Measurements from ENCODE around the gene DRC3.

The DRC3 gene

DNA sequence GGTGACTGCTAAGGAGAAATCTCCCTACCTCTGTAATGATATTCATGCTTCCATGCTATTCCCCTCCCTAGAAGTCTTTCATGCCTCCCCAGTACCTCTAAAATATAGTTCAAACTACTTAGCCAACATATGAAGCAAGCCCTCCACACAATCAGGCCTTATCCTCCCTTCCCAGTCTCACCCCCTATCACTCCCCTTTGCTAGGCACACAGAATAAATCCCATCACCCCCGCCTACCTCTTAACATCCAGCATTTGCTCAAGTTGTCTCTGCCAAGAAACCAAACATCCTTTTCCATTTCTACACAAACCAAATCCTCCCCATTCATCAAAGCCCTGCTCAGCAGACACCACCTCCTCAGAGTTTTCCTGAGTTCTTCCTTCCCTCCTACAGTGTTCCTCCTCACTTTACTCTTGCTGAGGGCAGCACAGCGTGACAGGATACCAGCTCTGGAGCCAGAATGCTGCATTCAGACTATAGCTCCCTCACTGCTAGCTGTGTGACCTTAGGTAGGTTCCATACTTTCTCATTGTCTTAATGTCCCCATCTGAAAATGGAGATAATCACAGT lies 7.4 kb upstream of the DRC3 start:
- DNase-seq (ENCODE audit: low read depth in 2 of 2) = no peak

DNA sequence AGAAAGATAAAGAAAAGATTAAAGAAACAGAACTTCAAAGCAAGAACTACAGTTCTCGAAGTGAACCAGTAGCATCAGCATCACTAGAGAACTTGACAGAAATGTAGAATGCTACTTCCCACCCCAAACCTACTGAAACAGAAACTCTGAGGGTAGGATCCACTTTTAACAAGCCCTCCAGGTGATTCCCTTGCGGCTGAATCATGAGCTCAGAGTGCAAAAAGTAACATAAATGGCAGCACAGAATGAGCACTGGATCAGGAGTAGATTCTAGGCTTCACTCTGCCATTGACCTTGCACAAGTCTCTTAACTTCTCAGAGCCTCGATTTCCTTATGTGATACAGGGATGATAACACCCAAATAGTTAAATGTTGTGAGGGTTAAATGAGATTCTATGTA lies 6.3 kb upstream of the DRC3 start:
- DNase-seq (ENCODE audit: low read depth in 2 of 2) = no peak

DNA sequence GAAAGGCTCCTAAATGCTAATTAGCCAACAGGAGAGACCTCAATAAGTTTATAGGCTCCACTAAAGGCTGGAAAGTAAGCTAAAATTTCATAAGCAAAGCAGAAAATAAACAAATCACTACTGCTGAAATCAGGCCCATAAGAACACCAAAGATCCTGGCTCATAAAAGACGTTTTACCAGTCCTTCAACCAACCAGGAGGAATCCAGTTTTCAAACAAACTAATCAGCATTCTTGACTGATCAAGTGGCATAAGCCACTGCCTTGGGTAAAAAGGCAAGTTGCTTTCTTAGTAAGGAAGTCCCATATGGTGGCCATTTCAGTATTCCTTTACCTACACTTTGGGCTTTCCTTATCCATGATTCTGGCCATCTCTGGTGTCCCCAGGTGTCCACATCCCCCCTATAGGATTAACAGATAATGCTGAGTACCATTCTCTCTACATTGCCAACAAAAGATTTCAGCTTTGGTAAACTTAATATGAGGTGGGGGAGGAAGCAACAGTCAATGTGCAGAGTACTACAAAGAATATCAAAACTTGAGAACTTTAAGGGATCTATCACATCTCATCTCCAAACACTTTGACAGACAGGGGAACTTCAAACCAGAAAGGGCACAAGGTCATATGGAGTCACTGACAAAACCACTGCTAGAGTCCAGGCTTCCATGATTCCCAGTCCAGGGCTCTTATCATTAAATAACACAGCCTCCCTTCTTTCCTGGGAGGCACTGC lies 1.8 kb upstream of the DRC3 start:
- no peak for DNase-seq (ENCODE audit: low read depth in 2 of 2)

DNA sequence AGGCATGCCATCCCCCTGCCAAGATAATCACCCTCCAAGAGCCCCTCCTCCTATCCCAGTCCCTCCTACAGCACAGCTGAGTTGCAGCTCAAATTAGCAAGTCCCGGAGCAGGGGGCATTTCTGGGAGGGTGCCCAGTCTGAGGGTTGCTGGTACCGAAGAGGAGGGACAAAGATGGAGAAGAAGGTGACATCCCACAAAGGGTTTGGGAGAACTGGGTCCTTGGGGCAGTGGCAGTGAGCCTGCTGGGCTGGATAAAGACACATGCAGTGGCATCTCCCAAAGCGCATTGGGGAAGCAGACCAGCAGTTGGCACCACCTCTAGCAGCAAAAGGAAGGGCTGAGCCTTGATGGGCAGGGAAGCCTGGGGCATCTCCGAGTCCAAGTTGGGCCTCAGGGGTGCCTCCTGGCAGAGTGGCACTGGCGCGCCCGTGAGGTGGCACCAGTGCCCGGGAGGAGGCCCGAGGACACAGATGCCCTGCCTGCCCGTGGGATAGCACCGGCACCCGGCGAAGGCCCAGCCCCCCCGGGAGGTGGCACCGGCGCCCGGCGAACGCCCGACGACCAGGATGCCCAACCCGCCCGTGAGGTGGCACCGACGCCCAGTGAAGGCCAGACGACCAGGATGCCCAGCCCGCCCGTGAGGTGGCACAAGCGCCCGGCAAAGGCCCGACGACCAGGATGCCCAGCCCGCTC lies 1.1 kb upstream of the DRC3 start:
- DNase-seq (ENCODE audit: low read depth in 2 of 2) = no peak

- DNase-seq (ENCODE audit: low read depth in 2 of 2) = no peak
Measured at GRCh38 chr17:17972952-17973254, 241 bp downstream of the DRC3 start.

GRCh38 chr17:17975436-17975835 lies 2.8 kb downstream of the DRC3 start:
- no peak for DNase-seq (ENCODE audit: low read depth in 2 of 2)

GRCh38 chr17:17976931-17977570 lies 4.4 kb downstream of the DRC3 start:
- DNase-seq (ENCODE audit: low read depth in 2 of 2) = no peak

DNA sequence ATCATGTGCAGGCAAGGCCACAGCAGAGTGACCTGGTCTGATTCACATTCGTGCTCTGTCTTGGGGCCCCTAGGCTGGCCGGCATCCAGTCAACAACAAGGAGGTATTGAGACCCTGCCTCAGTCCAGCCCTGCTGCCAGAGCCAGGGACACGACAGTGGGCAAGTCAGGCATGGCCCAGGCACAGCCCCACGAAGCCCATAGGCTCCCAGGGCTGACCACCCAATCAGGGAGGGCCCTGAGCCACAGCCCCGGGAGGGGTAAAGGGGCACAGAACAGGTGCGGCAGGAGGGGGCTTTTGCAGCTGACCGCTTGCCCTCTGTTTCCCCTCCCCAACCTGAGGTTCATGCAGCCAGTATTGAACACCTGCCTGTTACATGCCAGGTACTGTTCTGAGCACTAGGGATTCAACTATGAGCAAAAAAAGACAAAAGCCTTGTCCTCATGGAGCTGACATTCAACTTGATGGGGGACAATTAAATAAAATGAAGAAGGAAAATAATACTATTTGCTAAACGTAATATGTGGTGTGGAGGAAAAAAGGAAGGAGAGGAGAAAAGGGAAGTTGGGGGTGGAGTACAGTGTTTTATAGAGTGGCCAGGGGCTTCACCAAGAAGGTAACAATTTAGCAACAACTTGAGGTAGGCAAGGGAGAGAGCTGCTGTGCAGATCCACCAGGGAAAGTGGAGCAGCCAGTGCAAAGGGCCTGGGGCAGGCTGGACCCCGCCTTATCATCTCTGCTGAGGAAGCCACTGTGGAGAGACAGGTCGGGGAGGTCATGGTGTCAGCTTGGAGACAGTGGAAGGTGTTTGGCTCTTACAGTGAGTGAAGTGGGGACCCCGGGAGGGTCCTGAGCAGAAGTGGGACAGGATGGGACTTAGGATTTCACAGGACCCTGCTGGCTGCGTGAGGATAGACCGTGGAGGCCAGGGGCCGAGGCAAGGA lies 6.1 kb downstream of the DRC3 start:
- no peak for DNase-seq (ENCODE audit: low read depth in 2 of 2)

DNA sequence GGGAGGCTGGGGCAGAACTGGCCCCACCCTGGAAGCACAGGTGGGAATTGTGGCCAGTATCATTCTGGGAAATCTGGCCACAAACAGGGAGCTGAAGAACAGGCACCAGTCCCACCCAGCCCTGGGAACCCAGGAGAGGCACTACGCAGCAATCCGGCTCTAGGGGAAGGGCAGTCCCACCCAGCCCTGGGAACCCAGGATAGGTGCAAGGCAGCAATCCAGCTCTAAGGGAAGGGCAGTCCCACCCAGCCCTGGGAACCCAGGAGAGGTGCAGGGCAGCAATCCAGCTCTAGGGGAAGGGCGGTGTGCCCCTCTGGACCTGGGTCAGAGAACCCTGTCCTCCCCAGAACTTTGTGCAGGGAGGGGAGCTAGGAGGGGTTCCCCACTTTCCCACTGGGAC lies 7.1 kb downstream of the DRC3 start:
- no peak for DNase-seq (ENCODE audit: low read depth in 2 of 2)

- DNase-seq (ENCODE audit: low read depth in 2 of 2) = no peak
Measured at GRCh38 chr17:17981330-17981729, 8.7 kb downstream of the DRC3 start.

- no peak for DNase-seq (ENCODE audit: low read depth in 2 of 2)
Measured at GRCh38 chr17:17982801-17983200, 10.1 kb downstream of the DRC3 start.

GRCh38 chr17:17983376-17983775 lies 10.7 kb downstream of the DRC3 start:
- no peak for DNase-seq (ENCODE audit: low read depth in 2 of 2)

DNA sequence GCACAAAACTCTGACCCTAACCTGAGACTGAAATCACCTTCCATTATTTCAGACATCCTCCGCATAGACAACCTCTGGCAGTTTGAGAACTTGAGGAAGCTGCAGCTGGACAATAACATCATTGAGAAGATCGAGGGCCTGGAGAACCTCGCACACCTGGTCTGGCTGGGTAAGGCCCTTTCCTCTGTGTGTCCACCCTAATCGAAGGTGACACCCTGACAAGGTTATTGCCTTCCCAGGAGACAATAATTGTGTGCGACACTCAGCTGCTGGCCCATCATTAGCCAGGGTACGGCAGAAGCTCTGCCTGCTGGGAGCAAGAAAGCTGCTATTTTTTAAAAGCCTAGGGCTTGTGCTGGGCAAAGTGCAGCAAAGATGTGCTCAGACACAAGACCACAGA lies 11.1 kb downstream of the DRC3 start:
- DNase-seq (ENCODE audit: low read depth in 2 of 2) = no peak

DNA sequence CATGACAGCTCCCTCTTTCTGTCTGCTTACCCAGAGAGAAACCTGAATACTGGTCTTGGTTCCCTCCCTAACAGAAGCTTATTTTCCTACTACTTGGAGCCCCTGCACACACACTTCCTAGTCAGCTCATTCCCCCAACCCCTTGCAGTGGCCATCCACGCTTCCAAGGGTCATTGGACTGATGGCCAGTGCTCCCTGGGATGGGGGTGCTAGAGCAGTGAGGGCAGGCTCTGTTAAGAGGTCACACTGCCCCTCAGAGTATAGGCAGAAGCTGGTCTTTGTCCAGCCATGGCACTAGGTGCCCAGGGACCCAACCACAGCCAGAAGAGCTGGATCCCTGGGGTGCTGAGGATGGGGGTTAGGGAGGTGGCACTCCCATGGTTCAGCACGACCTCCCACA lies 12.5 kb downstream of the DRC3 start:
- DNase-seq (ENCODE audit: low read depth in 2 of 2) = no peak

DNA sequence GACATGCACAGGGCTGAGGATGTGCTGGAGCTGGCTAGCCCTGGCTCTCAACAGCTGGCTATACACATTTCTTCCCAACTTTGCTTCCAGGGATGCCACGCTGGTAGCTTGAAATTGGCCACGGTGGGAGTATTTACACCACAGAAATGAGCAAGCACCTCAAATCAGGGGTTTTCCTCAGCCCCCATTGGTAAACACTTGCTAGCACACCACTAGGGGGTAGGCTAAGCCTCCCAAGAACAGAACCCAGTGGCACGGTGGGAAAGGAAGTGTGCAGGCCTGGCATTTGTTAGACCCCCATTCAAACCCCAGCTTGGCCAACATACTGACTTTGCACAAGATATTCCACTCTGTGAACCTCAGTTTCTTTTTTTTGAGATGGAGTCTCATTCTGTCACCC lies 12.9 kb downstream of the DRC3 start:
- no peak for DNase-seq (ENCODE audit: low read depth in 2 of 2)

DNA sequence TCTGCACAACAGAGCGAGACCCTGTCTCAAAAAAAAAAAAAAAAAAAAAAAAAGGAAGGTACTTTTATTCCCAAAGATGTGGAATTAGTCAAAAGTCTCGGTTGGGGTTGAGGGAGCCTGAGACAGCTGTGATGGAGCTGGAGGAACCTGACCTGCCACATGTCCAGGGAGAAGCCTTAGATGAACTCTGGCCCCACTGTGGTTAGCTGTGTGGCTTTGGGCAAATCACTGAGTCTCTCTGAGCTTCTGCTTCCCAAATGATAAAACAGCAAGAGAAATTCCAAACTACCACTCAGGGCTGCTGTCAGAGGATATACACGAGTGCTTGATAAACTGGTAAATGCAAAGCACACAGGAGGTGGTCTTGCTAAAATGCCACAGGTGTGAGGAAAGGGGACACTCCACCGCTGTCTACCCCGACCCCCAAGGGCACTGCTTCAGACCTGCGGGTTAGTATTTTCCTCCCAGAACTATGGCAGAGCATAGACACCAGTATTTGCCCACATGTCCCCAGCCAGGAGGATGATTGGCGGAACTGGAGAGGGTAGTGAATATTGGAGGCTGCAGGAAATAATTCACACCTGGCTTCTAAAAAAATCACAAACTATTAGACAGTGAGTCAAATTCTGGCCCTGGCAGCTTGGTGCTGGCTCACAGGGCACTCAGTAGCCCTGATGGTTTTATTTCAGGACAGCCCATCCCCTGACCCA lies 14.7 kb downstream of the DRC3 start:
- no peak for DNase-seq (ENCODE audit: low read depth in 2 of 2)

DNA sequence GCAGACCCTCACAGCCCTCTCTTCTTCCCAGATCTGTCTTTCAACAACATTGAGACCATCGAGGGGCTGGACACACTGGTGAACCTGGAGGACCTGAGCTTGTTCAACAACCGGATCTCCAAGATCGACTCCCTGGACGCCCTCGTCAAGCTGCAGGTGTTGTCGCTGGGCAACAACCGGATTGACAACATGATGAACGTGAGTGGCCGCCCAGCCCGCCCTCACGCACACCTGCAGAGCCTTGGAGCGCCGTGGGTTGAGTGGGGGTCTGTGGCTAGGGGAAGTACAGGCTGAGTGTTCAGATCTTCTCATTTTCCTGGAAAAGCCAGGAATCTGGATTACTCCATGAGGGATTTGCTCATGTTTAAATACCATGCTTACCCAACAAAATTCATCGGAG lies 15.2 kb downstream of the DRC3 start:
- no peak for DNase-seq (ENCODE audit: low read depth in 2 of 2)

DNA sequence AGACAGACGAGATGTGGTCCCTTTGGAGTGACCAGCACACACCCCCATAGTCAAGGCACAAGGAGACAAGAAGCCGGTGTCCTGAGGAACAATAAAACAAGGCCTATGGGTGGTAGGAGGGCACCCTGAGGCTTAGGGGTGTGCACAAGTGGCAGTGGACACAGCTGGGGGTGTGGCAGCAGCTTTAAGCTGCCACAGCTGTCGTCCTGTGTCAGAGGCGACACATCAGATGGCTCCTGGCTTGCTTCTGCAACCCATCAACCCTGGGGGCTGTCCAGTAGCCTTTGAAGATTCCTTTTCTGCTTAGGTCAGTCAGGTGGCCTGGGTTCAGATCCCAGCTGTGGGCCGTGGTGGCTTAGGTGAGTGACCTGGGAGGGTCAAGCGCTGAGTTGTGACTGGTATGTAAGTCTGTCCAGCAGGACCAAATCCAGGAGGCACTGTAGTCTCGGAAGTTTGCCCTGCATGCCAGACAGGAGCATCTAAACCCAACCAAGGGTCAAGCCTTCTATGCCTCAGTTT lies 15.8 kb downstream of the DRC3 start:
- DNase-seq (ENCODE audit: low read depth in 2 of 2) = no peak

DNA sequence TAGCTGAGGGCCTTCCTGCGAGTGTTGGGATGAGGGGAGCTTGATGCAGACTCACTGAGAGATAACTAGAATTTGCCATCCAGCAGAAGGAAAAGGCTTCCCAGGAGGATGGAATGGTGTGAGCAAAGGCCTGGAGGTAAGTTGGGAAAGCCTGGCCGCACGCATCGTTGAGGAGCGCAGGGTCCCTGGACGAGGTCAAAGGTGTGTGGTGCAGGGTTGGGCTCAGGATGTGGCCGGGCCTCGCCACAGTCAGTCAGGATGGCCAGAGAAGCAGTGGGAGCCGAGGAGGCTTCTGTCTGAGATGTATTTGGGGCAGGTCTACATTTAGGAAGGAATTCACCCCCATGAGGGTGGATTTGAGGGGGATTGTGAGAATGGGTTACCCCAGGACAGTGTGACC lies 16.4 kb downstream of the DRC3 start:
- DNase-seq (ENCODE audit: low read depth in 2 of 2) = no peak

DNA sequence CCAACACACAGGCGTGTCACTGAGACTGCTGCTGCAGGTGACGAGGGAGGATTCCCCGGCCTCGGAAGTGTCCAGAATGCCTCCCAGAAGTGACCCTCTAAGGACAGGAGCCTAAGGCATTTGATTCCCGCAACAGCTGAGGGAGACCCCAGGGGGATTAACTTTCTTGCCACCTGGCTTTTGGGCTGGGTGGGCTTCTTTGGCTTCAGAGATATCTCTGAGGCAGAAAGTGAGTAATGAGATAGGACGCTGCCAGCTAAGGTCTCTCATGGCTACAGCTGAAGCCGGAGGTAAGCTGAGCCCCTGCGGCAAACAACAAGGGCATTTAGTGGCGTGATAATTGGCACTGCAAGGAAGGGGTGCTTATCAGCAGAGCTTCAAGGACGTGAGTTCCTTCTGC lies 17.0 kb downstream of the DRC3 start:
- DNase-seq (ENCODE audit: low read depth in 2 of 2) = no peak

DNA sequence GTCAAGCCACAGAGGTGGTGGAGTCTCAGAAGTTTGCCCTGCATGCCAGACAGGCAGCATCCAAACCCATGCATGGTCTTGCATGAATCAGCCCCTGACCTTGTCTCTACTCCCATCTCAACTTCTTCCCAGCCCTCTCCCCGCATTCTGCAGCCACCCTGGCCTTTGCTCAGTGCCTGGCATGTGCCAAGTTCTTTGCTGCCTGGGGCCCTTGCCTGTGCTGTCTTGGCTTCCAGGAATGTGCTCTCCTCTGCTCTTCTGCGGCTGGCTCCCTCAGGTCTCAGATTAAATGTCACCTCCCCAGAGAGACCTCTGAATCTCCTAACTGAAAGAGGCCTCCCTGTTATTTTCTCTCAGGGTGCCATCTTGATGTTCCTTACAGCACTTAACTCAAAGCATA lies 17.6 kb downstream of the DRC3 start:
- no peak for DNase-seq (ENCODE audit: low read depth in 2 of 2)
